GM12878 (cell line): ENCODE measurements around the gene SSBP4. TPM values are rescaled to one million over a fixed set of nuclear protein-coding genes. Genes with fewer than 3 reads are reported as not detected.

ENCODE experiments used
- ATAC-seq: fragments of 200-7000 bp; cut with Tn5 transposase; 3 replicates; pipeline ENCODE4 v1.9.1; 2020; ENCODE audit warnings: mild to moderate bottlenecking, moderate library complexity
- BruUV-seq: library from RNA; stranded (reverse); fragments of 400-500 nt; replicated peaks from 2 replicates; lab custom pipeline; 2021; lab: Mats Ljungman, UMichigan
- CTCF ChIA-PET: fragments of 300-600 bp; sonication (Branson Sonifier 250); formaldehyde crosslinking; extraction: SDS; loops from one replicate; lab custom pipeline; 2021; ENCODE audit warnings: inconsistent platforms; lab: Yijun Ruan, JAX
- POLR2A ChIA-PET: fragments of 350-600 bp; formaldehyde crosslinking; extraction: SDS; loops from one replicate; lab custom pipeline; 2021; ENCODE audit warnings: inconsistent platforms; lab: Charles Lee
- RAD21 ChIA-PET: fragments of 300-600 bp; sonication (Branson Sonifier 250); formaldehyde crosslinking; loops from one replicate; lab custom pipeline; 2023; ENCODE audit warnings: antibody characterized with exemption; ENCODE audit not compliant: unreplicated experiment; lab: Charles Lee
- SMC1A ChIA-PET: fragments of 300-600 bp; sonication (Branson Sonifier 250); formaldehyde crosslinking; loops from one replicate; lab custom pipeline; 2023; ENCODE audit not compliant: unreplicated experiment, uncharacterized antibody; lab: Charles Lee
- DNase-seq: peaks from one replicate; pipeline ENCODE4 v3.0.0-alpha.2; 2011; ENCODE audit warnings: low read depth, low spot score
- FAIRE-seq: peaks from 3 replicates; lab custom pipeline; 2011; peaks lifted over from hg19 to GRCh38; lab: Jason Lieb, UNC
- H2AFZ ChIP-seq: 2 replicates; pipeline ENCODE4 v1.6.0; 2011; ENCODE audit warnings: low read depth, low read length, control low read depth; ENCODE audit not compliant: control insufficient read depth
- H3K27ac ChIP-seq: 2 replicates; pipeline ENCODE4 v1.5.1; 2011; ENCODE audit warnings: control low read depth; ENCODE audit not compliant: control insufficient read depth, insufficient read depth
- H3K27me3 ChIP-seq, 2 experiments: replicated peaks in 1 of 2; 2 replicates each; pipeline versions ENCODE4 v1.6.0 to v1.6.1; 2011; ENCODE audit warnings: low read length in 1 of 2; ENCODE audit not compliant: control insufficient read depth in 2 of 2, insufficient read depth in 2 of 2
- H3K36me3 ChIP-seq, 2 experiments: 2 replicates each; pipeline ENCODE4 v1.5.1; 2011; ENCODE audit warnings: low read length in 1 of 2; ENCODE audit not compliant: control insufficient read depth in 2 of 2, insufficient read depth in 2 of 2
- H3K4me1 ChIP-seq: 2 replicates; pipeline ENCODE4 v1.6.1; 2011; ENCODE audit warnings: mild to moderate bottlenecking, low read length, moderate library complexity, mixed read lengths; ENCODE audit not compliant: control insufficient read depth, insufficient read depth
- H3K4me2 ChIP-seq: 2 replicates; pipeline ENCODE4 v1.6.0; 2011; ENCODE audit warnings: control low read depth; ENCODE audit not compliant: control insufficient read depth, insufficient read depth
- H3K4me3 ChIP-seq: fragments of 200-600 bp; sonication (generic); 2 replicates; pipeline ENCODE4 v1.5.1; 2016
- H3K79me2 ChIP-seq: 2 replicates; pipeline ENCODE4 v1.6.0; 2011; ENCODE audit warnings: low read length; ENCODE audit not compliant: control insufficient read depth, insufficient read depth
- H3K9ac ChIP-seq: 2 replicates; pipeline ENCODE4 v1.8.0; 2011; ENCODE audit warnings: low read length, control low read depth, mixed read lengths; ENCODE audit not compliant: control insufficient read depth, insufficient read depth
- H3K9me3 ChIP-seq: replicated peaks from 3 replicates; pipeline ENCODE4 v1.5.1; 2011; ENCODE audit warnings: mild to moderate bottlenecking, low read length; ENCODE audit not compliant: control insufficient read depth, insufficient read depth
- H4K20me1 ChIP-seq: 2 replicates; pipeline ENCODE4 v1.6.0; 2011; ENCODE audit not compliant: control insufficient read depth, insufficient read depth
- BCLAF1 ChIP-seq: fragments of 450-650 bp; IDR thresholded peaks from 2 replicates; pipeline ENCODE4 v1.6.1; 2017; ENCODE audit warnings: antibody characterized with exemption, mild to moderate bottlenecking, moderate library complexity
- CREM ChIP-seq: IDR thresholded peaks from 2 replicates; pipeline ENCODE4 v1.6.1; 2014; ENCODE audit warnings: antibody characterized with exemption, low read depth
- HSF1 ChIP-seq: fragments of 150-350 bp; IDR thresholded peaks from 2 replicates; pipeline ENCODE4 v1.6.1; 2014; ENCODE audit warnings: mild to moderate bottlenecking, low read depth, low read length
- NBN ChIP-seq: fragments of 450-650 bp; IDR thresholded peaks from 2 replicates; pipeline ENCODE4 v1.6.1; 2016
- NFYB ChIP-seq: IDR thresholded peaks from 2 replicates; pipeline ENCODE4 v1.6.1; 2011; ENCODE audit warnings: low read depth, mild to moderate bottlenecking, low read length, improper control_type of control experiment, moderate library complexity; ENCODE audit not compliant: insufficient read depth
- NR2C2 ChIP-seq: IDR thresholded peaks from 2 replicates; pipeline ENCODE4 v1.6.1; 2011; ENCODE audit warnings: borderline replicate concordance, low read depth; ENCODE audit not compliant: control insufficient read depth, insufficient read length
- POLR2A ChIP-seq: IDR thresholded peaks from 2 replicates; pipeline ENCODE4 v1.6.1; 2011; ENCODE audit warnings: low read depth, mild to moderate bottlenecking, low read length
- POLR2AphosphoS2 ChIP-seq: IDR thresholded peaks from 2 replicates; pipeline ENCODE4 v1.6.1; 2011; ENCODE audit warnings: low read depth, mild to moderate bottlenecking, low read length, improper control_type of control experiment, moderate library complexity
- SREBF2 ChIP-seq: IDR thresholded peaks from 2 replicates; pipeline ENCODE4 v1.6.1; 2012; ENCODE audit warnings: mild to moderate bottlenecking, low read length
- ZNF384 ChIP-seq: IDR thresholded peaks from 2 replicates; pipeline ENCODE4 v1.6.1; 2012; ENCODE audit warnings: low read depth, mild to moderate bottlenecking, low read length, improper control_type of control experiment, borderline replicate concordance
- WGBS: methylation state at CpG from one replicate; pipeline ENCODE4 v1.1.6; 2016; ENCODE audit warnings: low lambda C conversion rate; ENCODE audit not compliant: insufficient replicate concordance, insufficient coverage; ENCODE audit errors: missing lambda C conversion rate; 5-methylcytosine and 5-hydroxymethylcytosine counted together
- in situ Hi-C: fragments of 300-500 bp; cut with MboI; formaldehyde crosslinking; loops from 9 replicates; pipeline ENCODE4 v1.14.3; 2018; ENCODE audit warnings: mixed read lengths
- intact Hi-C: fragments of 100-400 bp; cut with micrococcal nuclease; formaldehyde crosslinking; loops from one replicate; pipeline ENCODE4 v1.14.2; 2022; ENCODE audit not compliant: unreplicated experiment
- polyA plus RNA-seq, 11 experiments: library from polyadenylated mRNA; depleted of rRNA in 4 of 11; unstranded in 6 of 11; stranded (reverse) in 5 of 11; fragments of >200 nt; fragmentation: Nextera tagmentation in 4 of 11; fragmentation: Illumina TruSeq in 1 of 11; extraction: Ambion mirVana in 4 of 11; extraction: Trizol in 1 of 11; gene quantifications; 1 replicate in 1 of 11; 2 replicates in 10 of 11; pipeline versions ENCODE4 v1.2.1 to v1.2.3, GENCODE V29; 2011 to 2016; ENCODE audit warnings: inconsistent platforms in 2 of 11, missing spikeins in 2 of 11, low read depth in 1 of 11
- total RNA-seq, 4 experiments: library from RNA; depleted of rRNA in 3 of 4; stranded (reverse); fragments of >200 nt in 3 of 4; fragmentation: Illumina TruSeq in 1 of 4; extraction: Trizol in 1 of 4; gene quantifications; 2 replicates each; pipeline versions ENCODE4 v1.2.1 to v1.2.3, GENCODE V29; 2013 to 2021

SSBP4 gene
- total and polyA plus RNA-seq, 10 of the 15 experiments (the other 5 are each of a cell fraction or from before 2014, with no cell fraction given): 0.37 to 150 (median 38.9) TPM

GRCh38 chr19:18473003-18473705 lies 54.0 kb downstream of the SSBP4 start (continued):
- TF ChIP-seq HSF1 (no peak), BCLAF1 (no peak), ZNF384 (no peak), NR2C2 (no peak), POLR2A (no peak)

GRCh38 chr19:18473706-18474087 lies 54.5 kb downstream of the SSBP4 start:
- Histone ChIP-seq H4K20me1 (peaks cover 8% of the 10 kb centered on the region), H3K9me3 (no peaks in the 10 kb centered on the region), H3K27ac (no peak overlapping the region), H3K4me2 (no peak overlapping the region), H3K9ac (no peak overlapping the region), H3K4me1 (peaks cover 17% of the 10 kb centered on the region), H3K4me3 (no peak overlapping the region), H3K79me2 (peaks cover 37% of the 10 kb centered on the region), H2AFZ (no peak overlapping the region), H3K27me3 (no peaks in the 10 kb centered on the region), H3K36me3 (peaks cover 8 to 20% of the 10 kb centered on the region in 2 experiments; a peak in 3 of 4 replicates)
- intact Hi-C loops (loop anchor here (5.0 kb wide), 1 partner anchor 34 kb away; no protein-coding TSS in a partner anchor), in situ Hi-C loops (loop anchor here (25.0 kb wide), 1 partner anchor 389 kb away; no protein-coding TSS in a partner anchor)
- FAIRE-seq (no peak), ATAC-seq (no peak), DNase-seq (no peak)
- BruUV-seq: no TSS peak
- TF ChIP-seq ZNF384: no peak
- TF ChIP-seq NBN: no peak
- no peak for TF ChIP-seq NFYB
- no peak for TF ChIP-seq SREBF2
- TF ChIP-seq POLR2AphosphoS2: no peak
- TF ChIP-seq CREM: no peak
- CTCF ChIA-PET: interaction anchor here (1.2 to 1.7 kb wide), 3 partner anchors 10 to 373 kb away, joined by 3 to 4 read pairs (median 3); no protein-coding TSS in a partner anchor
- RAD21 ChIA-PET: no interaction called here
- POLR2A ChIA-PET: no interaction called here
- WGBS: 97% methylated on average over 8 of the region's 8 CpGs
- SMC1A ChIA-PET: no interaction called here
